GM23248 (cell line): ENCODE measurements around the gene RASSF5. TPM values are rescaled to one million over a fixed set of nuclear protein-coding genes. Genes with fewer than 3 reads are reported as not detected.
"Not testable (repeated sequence)": the region's sequence is repeated elsewhere in the genome, so short reads cannot be mapped to it uniquely, and the experiment has no call there.

ENCODE experiments used
- DNase-seq: peaks from one replicate; pipeline ENCODE4 v3.0.0-alpha.2; 2015
- H2AFZ ChIP-seq: fragments of 200-600 bp; sonication (generic); 2 replicates; pipeline ENCODE4 v1.6.1; 2016; ENCODE audit warnings: antibody characterized with exemption
- H3F3A ChIP-seq: fragments of 200-600 bp; sonication (generic); 2 replicates; pipeline ENCODE4 v1.6.1; 2016; ENCODE audit warnings: mild to moderate bottlenecking, antibody characterized with exemption, mixed run types; ENCODE audit not compliant: insufficient read depth
- H3K27ac ChIP-seq: fragments of 200-600 bp; sonication (generic); 2 replicates; pipeline ENCODE4 v1.5.1; 2016; ENCODE audit warnings: mild to moderate bottlenecking
- H3K27me3 ChIP-seq: fragments of 200-600 bp; sonication (generic); replicated peaks from 2 replicates; pipeline ENCODE4 v1.6.1; 2016; ENCODE audit warnings: mild to moderate bottlenecking; ENCODE audit not compliant: insufficient read depth
- H3K36me3 ChIP-seq: fragments of 200-600 bp; sonication (generic); 2 replicates; pipeline ENCODE4 v1.6.1; 2016; ENCODE audit warnings: low read depth, mild to moderate bottlenecking
- H3K4me1 ChIP-seq: fragments of 200-600 bp; sonication (generic); 2 replicates; pipeline ENCODE4 v1.6.1; 2016; ENCODE audit warnings: mild to moderate bottlenecking; ENCODE audit not compliant: insufficient read depth
- H3K4me2 ChIP-seq: fragments of 200-600 bp; sonication (generic); one replicate; pipeline ENCODE4 v1.6.1; 2016; ENCODE audit warnings: mild to moderate bottlenecking; ENCODE audit not compliant: unreplicated experiment
- H3K4me3 ChIP-seq: fragments of 200-600 bp; sonication (generic); 2 replicates; pipeline ENCODE4 v1.5.1; 2016; ENCODE audit warnings: mild to moderate bottlenecking
- H3K79me2 ChIP-seq: fragments of 200-600 bp; sonication (generic); 2 replicates; pipeline ENCODE4 v1.6.1; 2016; ENCODE audit warnings: mild to moderate bottlenecking; ENCODE audit not compliant: insufficient read depth
- H3K9ac ChIP-seq: fragments of 200-600 bp; sonication (generic); 2 replicates; pipeline ENCODE4 v1.6.1; 2016; ENCODE audit warnings: mild to moderate bottlenecking
- H3K9me2 ChIP-seq: fragments of 200-600 bp; sonication (generic); 2 replicates; pipeline ENCODE4 v1.6.1; 2016; ENCODE audit warnings: mixed run types, mild to moderate bottlenecking, moderate library complexity; ENCODE audit not compliant: insufficient read depth
- H3K9me3 ChIP-seq: fragments of 200-600 bp; sonication (generic); one replicate; pipeline ENCODE4 v1.6.1; 2017; ENCODE audit warnings: low read depth
- H4K20me1 ChIP-seq: fragments of 200-600 bp; sonication (generic); 2 replicates; pipeline ENCODE4 v1.6.0; 2016; ENCODE audit not compliant: insufficient read depth
- EZH2 ChIP-seq: fragments of 200-600 bp; sonication (generic); IDR thresholded peaks from 2 replicates; pipeline ENCODE4 v1.6.1; 2018; ENCODE audit warnings: antibody characterized with exemption, mild to moderate bottlenecking; ENCODE audit not compliant: insufficient read depth, poor library complexity, severe bottlenecking
- EZH2phosphoT487 ChIP-seq: fragments of 200-600 bp; sonication (generic); IDR thresholded peaks from 2 replicates; pipeline ENCODE4 v1.6.1; 2018; ENCODE audit warnings: antibody characterized with exemption, moderate library complexity, mild to moderate bottlenecking, low read depth; ENCODE audit not compliant: insufficient read depth
- WGBS, 2 experiments: methylation state at CpG; one replicate each; pipeline ENCODE4 v1.1.6; 2015 to 2017; ENCODE audit warnings: low lambda C conversion rate in 2 of 2, low coverage in 1 of 2; ENCODE audit errors: missing lambda C conversion rate in 2 of 2; 5-methylcytosine and 5-hydroxymethylcytosine counted together
- in situ Hi-C: fragments of 300-500 bp; cut with MboI; formaldehyde crosslinking; loops from 2 replicates; pipeline ENCODE4 v1.15.0; 2020
- polyA plus RNA-seq: library from polyadenylated mRNA; unstranded; fragments of >200 nt; fragmentation: Nextera tagmentation; extraction: Ambion mirVana; gene quantifications from 2 replicates; pipeline ENCODE4 v1.2.1, GENCODE V29; 2016
- total RNA-seq: library from RNA; depleted of rRNA; stranded (reverse); fragments of >200 nt; shearing (Covaris generic); gene quantifications from 2 replicates; pipeline ENCODE4 v1.2.3, GENCODE V29; 2014

Gene RASSF5
- total and polyA plus RNA-seq, 2 experiments from 2014 or later = 0.22 to 0.48 TPM

DNA sequence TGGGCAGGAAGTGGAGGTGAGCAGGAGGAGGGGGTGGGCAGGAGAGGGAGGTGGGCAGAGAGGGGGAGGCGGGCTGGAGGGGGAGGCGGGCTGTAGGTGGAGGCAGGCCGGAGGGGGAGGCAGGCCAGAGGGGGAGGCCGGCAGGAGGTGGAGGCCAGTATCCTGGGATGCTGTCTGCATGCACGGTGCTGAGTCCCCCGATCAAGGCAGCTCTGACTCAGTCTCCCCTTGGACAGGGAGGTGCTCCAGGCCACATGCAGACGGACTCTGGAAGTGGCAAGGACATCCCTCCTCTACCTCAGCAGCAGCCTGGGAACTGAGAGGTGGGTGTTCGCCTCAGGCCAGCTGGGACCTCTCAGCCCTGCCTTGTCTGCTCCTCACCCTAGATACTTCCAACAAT is 27.1 kb upstream of the RASSF5 start:
- Histone ChIP-seq H2AFZ (no peak overlapping the region), H3K27ac (no peak overlapping the region), H3F3A (no peaks in the 10 kb centered on the region), H3K4me3 (no peak overlapping the region), H3K79me2 (no peaks in the 10 kb centered on the region), H3K9me3 (no peaks in the 10 kb centered on the region), H3K9ac (no peak overlapping the region), H3K27me3 (no peaks in the 10 kb centered on the region), H4K20me1 (no peaks in the 10 kb centered on the region), H3K9me2 (no peaks in the 10 kb centered on the region), H3K4me2 (no peak overlapping the region), H3K36me3 (peaks cover 5% of the 10 kb centered on the region; the same call in 1 of the 2 replicates), H3K4me1 (peaks cover 9% of the 10 kb centered on the region; the same call in 1 of the 2 replicates)
- DNase-seq = no peak
- TF ChIP-seq EZH2 (no peak), EZH2phosphoT487 (no peak)
- in situ Hi-C loops = no loop called here
- WGBS, 2 experiments = 84 to 87% methylated on average over 2 to 7 of the region's 8 CpGs

DNA sequence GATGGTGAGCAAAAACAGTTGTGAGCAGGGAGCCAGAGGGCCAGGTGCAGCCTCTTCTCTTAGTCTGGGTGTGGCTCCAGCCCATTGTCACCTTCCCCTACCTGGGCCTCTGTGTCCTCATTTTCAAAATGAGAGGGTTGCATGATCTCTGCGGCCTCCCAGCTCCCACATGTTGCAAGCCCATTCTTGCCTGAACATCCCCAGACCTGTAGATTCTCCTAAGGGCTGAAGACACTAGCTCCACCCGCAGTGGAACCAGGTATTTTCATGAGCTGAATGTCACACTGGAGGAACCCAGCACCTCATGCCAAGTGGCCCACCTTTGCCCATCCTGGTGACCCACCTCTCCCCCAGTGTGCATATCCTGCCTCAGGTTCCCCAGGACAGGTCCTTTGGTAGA is 24.7 kb upstream of the RASSF5 start:
- peaks cover 5% of the 10 kb centered on the region; the same call in 1 of the 2 replicates for H3K36me3 ChIP-seq
- no peak overlapping the region for H2AFZ ChIP-seq
- H4K20me1 ChIP-seq = no peaks in the 10 kb centered on the region
- no peaks in the 10 kb centered on the region for H3F3A ChIP-seq
- no peaks in the 10 kb centered on the region for H3K9me3 ChIP-seq
- no peaks in the 10 kb centered on the region for H3K27me3 ChIP-seq
- WGBS, 2 experiments = 80 to 82% methylated on average over 2 of the region's 2 CpGs
- H3K4me2 ChIP-seq = no peak overlapping the region
- no peak for DNase-seq
- H3K27ac ChIP-seq = no peak overlapping the region
- no peak overlapping the region for H3K4me3 ChIP-seq
- no peak overlapping the region for H3K9ac ChIP-seq
- TF ChIP-seq EZH2phosphoT487 (no peak), EZH2 (no peak)
- H3K79me2 ChIP-seq = no peaks in the 10 kb centered on the region
- H3K9me2 ChIP-seq = no peaks in the 10 kb centered on the region
- in situ Hi-C loops = no loop called here
- peaks cover 9% of the 10 kb centered on the region; the same call in 1 of the 2 replicates for H3K4me1 ChIP-seq

DNA sequence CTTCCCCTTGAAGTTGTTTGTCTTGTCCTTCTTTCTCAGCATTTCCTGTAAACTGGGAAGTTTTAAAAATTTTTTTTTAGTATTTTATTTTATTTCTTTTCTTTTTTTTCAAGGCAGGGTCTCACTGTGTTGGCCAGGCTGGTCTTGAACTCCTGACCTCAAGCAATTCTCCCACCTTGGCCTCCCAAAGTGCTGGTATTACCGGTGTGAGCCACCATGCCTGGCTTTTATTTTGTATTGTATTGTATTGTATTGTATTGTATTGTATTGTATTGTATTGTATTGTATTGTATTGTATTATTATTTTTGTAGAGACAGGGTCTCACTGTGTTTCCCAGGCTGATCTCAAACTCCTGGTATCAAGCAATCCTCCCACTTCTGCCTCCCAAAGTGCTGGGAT is 23.5 kb upstream of the RASSF5 start:
- H3K27me3 ChIP-seq, DNase-seq, H3F3A ChIP-seq, H4K20me1 ChIP-seq, H3K27ac ChIP-seq, H3K9me3 ChIP-seq, H3K9me2 ChIP-seq, H3K79me2 ChIP-seq, H3K4me3 ChIP-seq, H3K9ac ChIP-seq, H2AFZ ChIP-seq, H3K4me2 ChIP-seq, H3K4me1 ChIP-seq, in situ Hi-C loops, H3K36me3 ChIP-seq: not testable (repeated sequence)
- WGBS, 2 experiments = 93 to 97% methylated on average over 1 of the region's 1 CpG

DNA sequence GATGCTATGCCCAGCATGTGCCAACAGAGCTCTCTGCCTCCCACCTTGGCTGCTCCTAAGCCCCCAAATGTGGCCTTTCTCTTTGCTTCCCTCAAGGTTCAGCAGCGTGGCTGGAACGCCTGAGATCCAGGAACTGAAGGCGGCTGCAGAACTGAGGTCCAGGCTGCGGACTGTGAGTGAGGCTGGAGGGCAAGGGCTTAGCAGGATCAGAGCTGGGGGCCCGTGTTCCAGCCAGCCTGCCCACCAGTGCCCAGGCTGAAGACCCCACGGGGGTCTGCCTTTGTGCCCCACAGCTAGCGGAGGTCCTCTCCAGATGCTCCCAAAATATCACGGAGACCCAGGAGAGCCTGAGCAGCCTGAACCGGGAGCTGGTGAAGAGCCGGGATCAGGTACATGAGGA is 22.4 kb upstream of the RASSF5 start:
- TF ChIP-seq EZH2phosphoT487 = no peak
- no peak for TF ChIP-seq EZH2
- in situ Hi-C loops = no loop called here
- Histone ChIP-seq H3K4me1 (peaks cover 9% of the 10 kb centered on the region; the same call in 1 of the 2 replicates), H3K36me3 (peaks cover 5% of the 10 kb centered on the region; the same call in 1 of the 2 replicates), H4K20me1 (no peaks in the 10 kb centered on the region), H3F3A (no peaks in the 10 kb centered on the region), H3K9ac (no peak overlapping the region), H3K4me2 (no peak overlapping the region), H3K27ac (no peak overlapping the region), H3K9me2 (no peaks in the 10 kb centered on the region), H2AFZ (no peak overlapping the region), H3K27me3 (no peaks in the 10 kb centered on the region), H3K79me2 (no peaks in the 10 kb centered on the region), H3K4me3 (no peak overlapping the region), H3K9me3 (no peaks in the 10 kb centered on the region)
- DNase-seq = no peak
- WGBS, 2 experiments = 93 to 95% methylated on average over 10 of the region's 10 CpGs

DNA sequence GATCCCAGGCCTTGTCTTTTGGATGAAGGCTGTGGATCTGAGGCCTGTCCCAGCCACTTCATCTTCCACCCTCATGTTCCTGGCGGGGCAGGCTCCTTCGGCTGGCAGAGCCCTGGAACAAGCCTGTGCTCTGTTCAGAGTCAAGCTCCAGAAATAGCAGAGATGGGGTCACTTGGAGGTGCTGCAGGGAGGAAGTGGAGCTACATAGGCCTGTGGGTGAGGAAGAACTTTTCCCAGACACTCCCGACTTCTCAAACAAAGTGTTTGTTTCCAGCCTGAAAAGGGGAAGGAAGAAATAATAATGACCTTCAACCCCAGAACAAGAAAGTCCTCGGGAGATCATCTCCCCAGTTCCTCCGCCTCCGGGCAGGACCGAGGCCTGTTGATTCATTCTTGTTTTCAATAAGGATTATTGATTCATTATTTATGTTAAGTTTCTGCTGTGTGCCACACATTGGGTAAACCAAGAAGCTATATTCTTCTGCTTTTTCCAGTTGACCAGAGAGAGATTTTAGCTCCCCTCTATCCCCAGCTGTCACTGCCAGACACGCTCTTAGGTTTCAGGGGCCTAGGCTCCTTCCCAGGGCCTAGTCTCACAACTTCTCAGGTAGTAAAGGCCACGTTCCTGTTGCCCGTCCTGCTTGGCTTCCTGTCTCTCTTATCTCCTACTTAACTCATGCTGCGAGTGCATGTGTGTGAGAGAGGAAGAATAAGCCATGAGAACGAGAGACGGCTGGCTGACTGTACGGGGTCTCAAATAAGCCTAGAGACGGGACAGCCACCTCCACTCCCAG is 20.1 kb upstream of the RASSF5 start:
- TF ChIP-seq EZH2 (no peak), EZH2phosphoT487 (no peak)
- Histone ChIP-seq H3K4me1 (no peaks in the 10 kb centered on the region), H3K4me3 (no peak overlapping the region), H3K27ac (no peak overlapping the region), H3K79me2 (no peaks in the 10 kb centered on the region), H3K9ac (no peak overlapping the region), H3K9me3 (no peaks in the 10 kb centered on the region), H3F3A (no peaks in the 10 kb centered on the region), H3K9me2 (no peaks in the 10 kb centered on the region), H4K20me1 (no peaks in the 10 kb centered on the region), H2AFZ (no peak overlapping the region), H3K4me2 (no peak overlapping the region), H3K36me3 (peaks cover 14% of the 10 kb centered on the region; the same call in 1 of the 2 replicates), H3K27me3 (no peaks in the 10 kb centered on the region)
- 91 to 94% methylated on average over 15 of the region's 15 CpGs for WGBS, 2 experiments
- no peak for DNase-seq
- in situ Hi-C loops = no loop called here
